Daoy (cell line): ENCODE data around the gene SYNJ1. TPM values are rescaled to one million over a fixed set of nuclear protein-coding genes. Genes with fewer than 3 reads are reported as not detected.
"Not testable (repeated sequence)": the region's sequence is repeated elsewhere in the genome, so short reads cannot be mapped to it uniquely, and the experiment has no call there.

Experiments
- DNase-seq: peaks from one replicate; pipeline ENCODE4 v3.0.0-alpha.2; 2015; ENCODE audit warnings: low read depth
- total RNA-seq: library from RNA; depleted of rRNA; stranded (reverse); fragments of >200 nt; shearing (Covaris generic); gene quantifications from 2 replicates; pipeline ENCODE4 v1.2.3, GENCODE V29; 2014

The SYNJ1 gene
- total RNA-seq, 1 experiment from 2014 or later: 8.7 TPM

GRCh38 chr21:32690085-32690484 is 37.7 kb downstream of the SYNJ1 start:
- DNase-seq: no peak

- DNase-seq: no peak
These were observed 40.0 kb downstream of the SYNJ1 start for GRCh38 chr21:32687643-32688345.

- no peak for DNase-seq
These were observed 44.9 kb downstream of the SYNJ1 start for GRCh38 chr21:32682696-32683474.

- no peak for DNase-seq
These were observed 53.1 kb downstream of the SYNJ1 start for GRCh38 chr21:32674731-32675130.

GRCh38 chr21:32674038-32674437 is 53.8 kb downstream of the SYNJ1 start:
- no peak for DNase-seq

GRCh38 chr21:32666258-32666657 is 61.6 kb downstream of the SYNJ1 start:
- DNase-seq: no peak

- not testable (repeated sequence) for DNase-seq
These were observed 63.7 kb downstream of the SYNJ1 start for GRCh38 chr21:32664095-32664494.

- not testable (repeated sequence) for DNase-seq
These were observed 65.8 kb downstream of the SYNJ1 start for GRCh38 chr21:32661981-32662380.

- not testable (repeated sequence) for DNase-seq
These were observed 66.6 kb downstream of the SYNJ1 start for GRCh38 chr21:32661026-32661782.

GRCh38 chr21:32658524-32658923 is 69.3 kb downstream of the SYNJ1 start:
- DNase-seq: no peak

GRCh38 chr21:32653326-32653901 is 74.4 kb downstream of the SYNJ1 start:
- DNase-seq: peak; percentile 7

GRCh38 chr21:32648165-32648564 is 79.6 kb downstream of the SYNJ1 start:
- no peak for DNase-seq

GRCh38 chr21:32645261-32646182 is 82.3 kb downstream of the SYNJ1 start:
- DNase-seq: no peak

- no peak for DNase-seq
These were observed 85.8 kb downstream of the SYNJ1 start for GRCh38 chr21:32641710-32642698.

- peak; percentile 15 for DNase-seq
These were observed 101.1 kb downstream of the SYNJ1 start for GRCh38 chr21:32626621-32627196.

GRCh38 chr21:32618218-32618617 is 109.6 kb downstream of the SYNJ1 start:
- not testable (repeated sequence) for DNase-seq

GRCh38 chr21:32613436-32614043 is 114.3 kb downstream of the SYNJ1 start:
- DNase-seq: no peak

- no peak for DNase-seq
These were observed 114.8 kb downstream of the SYNJ1 start for GRCh38 chr21:32612999-32613337.
